CD4-positive, alpha-beta T cell treated with Interleukin-1 beta for 1 hour (primary cell): Measurements from ENCODE around the gene SNCB.
"Not testable (repeated sequence)": the region's sequence is repeated elsewhere in the genome, so short reads cannot be mapped to it uniquely, and the experiment has no call there.

Experiments
- DNase-seq, 2 donors: peaks; one replicate each; pipeline ENCODE4 v3.0.0-alpha.2; 2020 to 2022

Gene SNCB

DNA sequence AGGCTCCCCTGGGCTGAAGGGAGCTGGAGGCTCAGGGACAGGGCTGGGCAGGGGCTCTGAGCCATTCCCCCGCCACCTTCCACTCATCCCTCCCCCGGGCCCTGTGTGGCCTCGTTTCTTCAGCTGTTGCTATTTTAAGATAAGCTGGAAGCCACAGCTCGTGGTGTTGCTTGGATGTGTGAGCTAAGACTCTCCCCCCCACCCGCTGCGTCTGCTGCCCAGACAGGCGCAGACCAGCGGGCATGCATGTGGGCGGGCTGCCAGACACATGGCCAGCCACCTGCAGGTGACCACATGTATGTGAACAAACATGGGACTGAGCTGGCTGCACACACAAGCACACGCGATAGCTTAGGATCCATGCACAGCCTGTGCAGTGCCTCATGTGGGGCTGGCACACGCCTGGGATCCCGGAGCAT lies 8.7 kb downstream of the SNCB start:
- DNase-seq = no peak

DNA sequence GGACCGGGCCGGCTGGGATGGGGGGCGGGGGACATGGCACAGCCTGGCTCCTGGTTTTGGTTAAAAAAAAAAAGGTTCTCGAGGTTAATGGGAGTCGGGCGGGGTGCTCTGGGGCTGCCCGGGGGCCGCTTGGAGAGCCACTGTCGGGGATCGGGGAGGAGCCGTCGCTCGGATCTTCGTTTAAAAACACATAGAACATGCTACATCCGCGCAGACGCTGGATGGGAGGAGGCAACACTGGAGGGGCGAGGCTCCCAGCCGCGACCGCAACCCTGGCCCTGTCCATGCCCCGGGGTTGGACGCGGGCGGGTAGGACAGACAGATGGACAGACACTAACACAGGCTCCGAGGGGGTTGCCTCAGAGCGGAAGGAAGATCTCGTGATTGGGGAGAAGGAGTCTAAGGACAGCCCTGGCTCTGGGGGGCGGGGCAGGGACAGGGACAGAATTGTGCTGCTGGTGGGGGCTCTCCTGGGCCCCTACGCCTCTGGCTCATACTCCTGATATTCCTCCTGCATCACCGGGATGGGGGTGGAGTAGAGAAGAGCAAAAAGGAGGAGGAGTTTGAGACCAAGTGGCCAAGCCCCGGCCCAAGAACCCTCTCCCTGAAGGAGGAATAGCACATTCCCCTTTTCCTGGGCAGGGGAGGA lies 9.9 kb downstream of the SNCB start:
- DNase-seq = no peak

DNA sequence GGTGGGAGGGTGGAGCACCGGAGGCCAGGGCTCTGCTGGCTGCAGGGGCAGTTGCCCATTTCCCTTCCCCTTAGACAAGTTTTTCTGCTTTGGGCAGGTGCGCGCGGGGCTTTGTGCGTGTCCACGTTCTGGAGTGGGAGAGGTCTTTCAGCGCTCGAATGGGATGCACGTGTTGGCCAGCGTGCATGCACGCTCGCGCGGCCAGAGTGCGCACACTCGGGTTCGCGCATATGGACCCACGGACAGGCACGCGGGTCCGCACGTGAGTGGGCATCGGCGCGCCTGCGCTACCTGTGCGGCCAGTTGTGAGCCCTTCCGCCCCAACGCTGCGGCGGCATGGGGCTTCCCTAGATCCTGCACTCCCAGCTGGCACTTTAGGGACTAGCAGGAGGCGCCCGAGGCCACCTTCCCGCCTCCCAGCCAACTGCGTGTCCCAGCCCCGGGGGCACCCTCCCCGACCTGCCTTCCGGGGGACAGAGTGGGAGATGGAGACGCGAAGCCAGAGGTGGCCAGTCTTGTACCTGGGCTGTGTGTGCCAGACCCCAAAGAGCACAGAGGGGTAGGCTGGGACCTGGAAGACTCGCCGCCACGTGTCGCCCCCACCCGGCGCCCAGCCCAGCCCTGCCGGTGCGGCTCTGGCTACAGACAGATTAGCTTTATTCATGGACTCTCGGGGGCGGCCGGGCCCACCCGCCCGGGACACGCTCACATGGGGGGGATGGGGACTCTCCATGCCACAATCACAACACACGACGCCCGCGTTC lies 10.6 kb downstream of the SNCB start:
- no peak for DNase-seq

DNA sequence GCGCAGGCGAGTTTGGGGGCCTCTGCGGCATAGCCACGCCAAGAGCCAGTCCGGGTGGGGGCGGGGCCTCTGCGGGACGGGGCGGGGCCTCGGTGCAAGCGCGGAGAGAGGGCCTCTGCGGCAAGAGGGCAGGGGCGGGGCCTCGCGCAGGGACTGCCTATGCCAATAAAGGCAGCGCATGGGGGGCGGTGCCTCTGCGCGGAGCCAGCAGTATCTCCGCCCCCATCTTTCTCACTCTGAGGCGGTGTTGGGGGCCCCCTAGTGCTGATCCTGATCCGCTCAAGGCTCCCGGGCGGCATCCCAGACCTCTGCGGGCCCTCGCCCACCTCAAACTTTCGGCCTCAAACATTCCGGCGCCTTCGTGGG lies 11.1 kb downstream of the SNCB start:
- peak; percentile 84 to 87 for DNase-seq

DNA sequence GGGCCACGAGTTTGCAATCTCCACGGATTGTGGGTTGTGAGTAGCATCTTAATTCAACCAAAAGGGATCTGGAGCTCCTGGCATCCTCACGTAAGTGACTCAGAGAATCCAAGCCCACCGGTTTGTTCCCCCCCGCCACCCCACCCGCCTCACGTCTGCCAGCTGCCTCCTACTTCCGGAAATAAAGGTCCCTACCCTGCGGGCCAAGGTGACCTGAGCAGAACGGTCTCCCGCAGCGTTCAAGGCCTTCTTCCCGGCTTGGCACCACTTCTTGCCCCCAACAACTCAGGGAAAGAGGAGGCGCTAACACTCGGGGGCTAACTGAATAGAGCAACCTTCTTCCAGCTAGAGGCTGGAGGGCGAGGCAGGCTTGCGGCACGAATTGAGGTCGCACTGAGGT lies 11.6 kb downstream of the SNCB start:
- no peak for DNase-seq

DNA sequence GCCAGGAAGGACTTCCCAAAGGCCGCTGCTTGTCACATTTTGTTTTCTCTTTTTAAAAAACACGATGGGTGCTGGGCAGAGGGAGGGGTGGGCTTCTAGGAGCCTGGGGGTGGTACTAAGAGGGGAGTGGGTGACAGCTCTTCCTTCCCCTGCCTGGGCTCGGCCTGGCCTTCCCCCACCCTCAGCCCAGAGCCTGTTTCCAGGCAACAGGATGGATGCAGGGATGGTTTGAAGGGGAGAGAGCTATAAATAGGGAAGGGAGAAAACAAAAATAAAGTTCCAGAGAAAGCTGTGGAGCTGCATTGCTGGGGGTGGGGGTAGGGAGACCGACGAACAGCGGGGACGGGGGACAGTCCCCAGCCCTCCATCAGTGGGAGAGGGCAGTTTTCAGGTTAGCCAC lies 13.8 kb downstream of the SNCB start:
- DNase-seq = no peak

DNA sequence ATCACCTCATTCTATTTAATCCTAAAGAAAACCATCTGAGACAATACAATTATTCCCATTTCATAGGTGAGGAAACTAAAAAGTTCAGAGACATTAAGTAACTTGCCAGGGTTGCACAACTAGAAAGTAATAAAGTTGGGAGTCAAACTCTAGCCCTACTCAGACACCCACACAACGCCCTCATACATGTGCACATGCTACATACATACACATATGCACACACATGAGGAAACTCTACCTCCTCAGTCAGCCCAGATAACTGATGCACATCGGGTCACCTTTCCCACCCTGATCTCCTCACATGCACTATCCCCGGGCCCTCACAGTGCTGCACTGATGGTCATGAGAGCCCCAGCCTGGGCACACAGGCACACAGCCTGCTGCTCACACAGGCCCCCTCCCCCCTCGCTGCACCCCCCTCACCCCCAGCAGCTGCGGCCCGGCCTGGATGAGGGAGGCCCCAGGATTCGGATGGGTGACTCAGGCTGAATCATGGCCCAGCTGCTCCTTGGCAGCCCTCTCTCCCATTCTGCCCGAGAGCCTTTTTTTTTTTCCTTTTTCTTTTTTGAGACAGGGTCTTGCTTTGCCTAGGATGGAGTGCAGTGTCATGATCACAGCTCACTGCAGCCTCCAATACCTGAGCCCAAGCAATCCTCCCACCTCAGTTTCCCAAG lies 15.4 kb downstream of the SNCB start:
- DNase-seq = no peak

DNA sequence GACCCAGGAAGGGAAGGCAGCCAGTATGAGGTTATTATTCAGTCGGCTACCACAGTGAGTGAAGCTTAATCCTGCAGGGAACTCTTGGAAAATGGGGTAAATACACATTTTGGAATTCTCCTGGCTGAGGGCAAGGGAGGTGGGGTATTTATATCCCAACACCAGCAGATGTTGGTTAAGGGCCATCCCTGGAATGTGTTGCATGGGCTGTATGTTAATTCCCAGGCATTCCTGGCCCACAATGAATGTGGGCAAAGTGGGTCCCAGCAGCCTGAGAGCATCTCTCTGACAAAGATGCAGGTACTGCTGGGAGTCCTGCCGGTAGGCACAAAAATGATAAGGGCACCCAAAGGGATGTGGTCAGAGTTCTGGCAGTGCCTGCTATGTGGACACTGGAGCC lies 17.5 kb downstream of the SNCB start:
- DNase-seq = no peak

DNA sequence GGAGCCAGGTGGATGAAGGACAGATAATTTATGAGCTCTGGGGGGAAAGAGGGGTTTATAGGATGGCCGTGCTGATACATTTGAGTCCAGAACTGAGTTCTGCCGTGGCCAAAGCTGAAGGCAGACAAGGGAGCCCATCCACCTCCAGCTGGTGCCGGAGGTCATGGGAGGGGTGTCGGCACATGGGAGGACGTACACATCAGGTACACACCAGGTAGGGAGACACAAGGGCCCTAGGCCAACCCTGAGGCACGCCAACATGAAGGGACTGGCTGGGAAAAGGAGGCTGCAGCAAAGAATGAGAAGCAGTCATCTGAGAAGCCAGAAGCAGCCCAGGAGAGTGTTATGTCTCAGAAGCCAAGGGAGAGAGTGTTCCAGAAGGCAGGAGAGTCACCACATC lies 18.3 kb downstream of the SNCB start:
- DNase-seq = no peak

DNA sequence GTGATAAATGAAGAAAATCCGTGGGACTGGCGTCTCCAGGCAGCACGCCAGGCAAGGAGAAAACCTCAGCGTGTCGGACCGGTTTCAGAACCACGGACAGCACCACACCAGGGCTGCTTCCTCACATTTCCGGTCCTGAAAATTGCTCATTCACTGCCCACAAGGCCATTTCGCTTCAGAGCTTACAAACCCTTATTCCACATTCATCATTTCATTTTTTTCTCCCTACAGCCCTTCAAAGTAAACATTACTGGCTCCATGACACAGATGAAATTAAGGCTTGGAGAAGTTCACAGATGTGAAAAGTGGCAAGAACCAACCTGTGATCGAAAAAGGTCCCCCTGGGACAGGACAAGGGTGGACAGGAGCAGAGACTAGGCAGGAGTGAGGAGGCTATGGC lies 18.9 kb downstream of the SNCB start:
- DNase-seq = peak; percentile 40 to 57

DNA sequence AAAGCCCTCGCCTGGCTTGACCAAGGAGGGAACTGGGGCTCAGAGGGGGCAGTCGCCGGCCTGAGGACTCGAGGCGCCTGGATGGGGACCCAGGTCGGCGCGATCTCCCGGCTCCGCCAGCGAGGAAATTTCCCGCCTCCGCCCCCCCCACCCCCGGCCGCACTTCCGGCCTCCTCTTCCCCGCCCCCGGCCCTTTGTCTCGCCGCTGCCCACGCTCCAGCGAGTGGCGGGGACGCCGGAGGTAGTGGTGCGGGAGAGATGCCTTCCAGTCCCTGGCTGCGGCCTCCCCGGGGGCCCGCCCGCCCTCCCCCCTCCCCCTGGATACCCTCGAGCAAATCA lies 19.9 kb downstream of the SNCB start:
- DNase-seq = no peak

DNA sequence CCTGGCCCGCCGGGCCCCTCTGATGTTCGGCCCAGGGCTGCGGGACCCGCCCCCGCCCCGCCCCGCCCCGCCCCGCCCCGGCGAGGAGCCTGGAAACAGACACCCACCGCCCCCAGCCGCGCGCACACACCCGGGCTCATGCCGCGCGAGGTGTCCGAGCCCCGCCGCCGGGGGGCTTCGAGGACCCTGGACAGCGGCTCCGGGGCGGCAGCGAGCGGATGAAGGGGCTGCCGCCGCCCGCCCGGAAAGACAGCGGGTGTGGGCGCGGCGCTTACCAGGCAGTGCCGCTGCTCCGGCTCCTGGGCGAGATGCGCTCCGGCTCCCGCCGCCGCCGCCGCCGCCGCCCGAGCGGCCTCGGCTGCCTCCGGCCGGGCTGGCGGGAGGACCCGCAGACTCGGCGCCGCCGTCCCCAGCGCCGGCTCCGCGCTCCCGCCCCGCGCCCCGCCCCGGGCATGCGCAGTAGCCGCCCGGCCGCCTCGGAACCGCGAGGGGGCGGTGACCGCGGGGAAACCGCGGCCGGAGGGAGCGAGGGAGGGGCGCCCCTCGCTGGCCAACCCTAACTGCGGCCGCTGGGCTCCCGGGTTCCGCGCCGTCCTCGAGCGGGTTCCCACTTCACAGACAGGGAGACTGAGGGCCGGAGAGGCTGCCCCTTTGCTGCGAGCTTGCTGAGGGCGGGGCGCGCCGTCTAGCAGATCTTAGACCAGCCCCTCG lies 20.5 kb downstream of the SNCB start, which contains the start of gene GPRIN1:
Gene GPRIN1, minus strand, starts transcription at position 433 of the 711 bp plus-strand sequence. CDS start 10,322 bp downstream, outside the sequence.
- peak; percentile 46 to 61 for DNase-seq

DNA sequence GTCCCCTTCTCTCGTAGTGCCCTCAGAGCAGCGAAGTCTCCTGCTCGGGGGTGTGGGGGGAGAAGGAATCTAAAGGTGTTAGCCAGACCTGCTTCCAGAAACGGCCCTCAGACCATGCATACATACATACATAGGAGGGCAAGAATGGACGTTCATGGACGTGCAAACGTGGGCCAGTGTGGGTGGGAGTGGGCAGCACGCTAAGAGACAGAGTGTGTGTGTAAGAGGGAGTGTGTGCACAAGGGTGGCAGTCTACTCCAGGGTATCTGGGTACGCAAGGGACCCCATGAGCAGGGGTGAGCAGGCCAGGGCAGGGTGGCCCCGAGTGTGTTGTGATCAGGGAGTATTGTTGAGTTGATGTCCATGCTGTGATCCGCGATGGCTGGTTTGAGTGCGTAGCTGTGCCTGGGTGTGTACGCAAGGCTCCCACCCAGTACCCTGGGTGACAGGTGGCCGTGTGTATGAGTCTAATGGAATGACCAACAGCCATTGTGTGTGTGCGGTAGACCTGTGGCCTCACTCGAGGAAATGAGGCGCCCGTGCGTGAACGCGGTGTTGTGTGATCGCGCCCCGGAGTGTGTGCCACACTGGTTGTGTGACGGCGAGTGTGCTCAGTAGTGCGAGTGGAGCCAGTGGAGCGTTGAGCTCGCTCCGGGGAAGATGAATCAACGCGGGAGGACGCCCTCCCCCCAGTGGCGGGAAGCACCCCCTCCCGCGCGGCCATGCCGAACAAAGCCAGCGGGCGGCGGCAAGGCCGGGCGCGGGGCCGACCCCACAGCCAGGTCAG lies 21.2 kb downstream of the SNCB start:
- peak in 1 of 2 donors; percentile 20 for DNase-seq

DNA sequence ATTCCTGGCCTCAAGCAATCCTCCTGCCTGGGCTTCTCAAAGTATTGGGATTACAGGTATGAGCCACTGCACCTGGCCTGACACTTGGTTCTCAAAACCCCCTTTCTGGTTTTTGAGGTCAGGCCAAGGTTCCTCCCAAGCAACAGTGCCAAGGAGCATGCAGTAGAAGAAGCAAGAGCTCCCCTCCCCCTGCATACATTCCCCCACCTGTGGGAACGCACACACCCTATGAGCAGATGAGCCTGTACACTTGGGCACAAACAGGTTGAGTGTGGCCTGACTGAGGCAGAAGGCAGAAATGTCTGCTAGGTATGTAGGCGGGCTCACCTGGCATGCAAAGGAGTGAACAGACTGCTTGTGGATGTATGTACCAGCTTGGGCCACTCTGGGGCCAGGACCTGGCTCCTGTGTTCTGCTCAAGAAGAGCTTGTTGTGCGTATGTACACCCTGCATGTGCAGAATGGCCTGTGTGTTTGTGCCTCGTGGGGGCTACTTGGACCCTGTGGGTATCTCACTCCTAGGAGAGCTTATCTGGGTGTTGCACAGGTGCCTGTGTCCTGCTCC lies 22.1 kb downstream of the SNCB start:
- DNase-seq = no peak

DNA sequence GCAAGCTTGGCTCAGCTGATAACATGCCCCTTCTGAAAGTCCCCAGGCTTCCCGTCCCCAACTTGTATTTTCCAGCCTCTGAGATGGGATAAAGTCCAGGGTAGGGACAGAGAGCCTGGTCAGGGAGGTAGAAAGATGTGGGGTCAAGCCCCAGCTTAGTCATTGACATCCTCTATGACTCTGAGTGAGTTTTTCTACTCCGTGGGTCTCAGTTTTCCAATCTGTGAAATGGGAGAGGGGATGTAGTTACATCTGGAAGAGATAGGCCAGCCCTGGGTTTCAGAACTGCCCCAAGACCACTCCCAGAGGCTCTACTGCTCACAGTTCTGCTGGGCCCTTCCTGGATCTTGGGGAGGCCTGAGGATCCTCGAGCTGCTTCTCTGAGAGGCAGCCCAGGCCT lies 23.5 kb downstream of the SNCB start:
- DNase-seq = no peak

DNA sequence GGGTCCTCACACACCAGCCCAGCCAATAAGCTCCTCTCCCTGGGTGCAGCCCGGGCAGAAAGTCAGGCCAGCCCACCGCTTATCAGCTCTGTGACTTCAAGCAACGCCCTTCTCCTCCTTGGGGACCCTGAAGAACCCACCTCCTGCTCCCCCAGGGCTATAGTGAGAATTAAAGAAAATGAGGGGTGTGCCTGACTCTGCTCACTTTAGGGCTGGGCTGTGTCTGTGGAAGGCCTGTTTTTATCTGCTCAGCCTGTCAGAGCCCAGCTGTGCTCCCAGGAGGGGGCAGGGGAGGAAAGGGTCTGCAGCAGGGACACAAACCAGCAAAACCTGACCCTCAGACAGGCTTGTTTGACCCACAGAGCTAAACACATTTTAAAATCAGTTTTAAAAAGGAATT lies 24.3 kb downstream of the SNCB start:
- DNase-seq = no peak

DNA sequence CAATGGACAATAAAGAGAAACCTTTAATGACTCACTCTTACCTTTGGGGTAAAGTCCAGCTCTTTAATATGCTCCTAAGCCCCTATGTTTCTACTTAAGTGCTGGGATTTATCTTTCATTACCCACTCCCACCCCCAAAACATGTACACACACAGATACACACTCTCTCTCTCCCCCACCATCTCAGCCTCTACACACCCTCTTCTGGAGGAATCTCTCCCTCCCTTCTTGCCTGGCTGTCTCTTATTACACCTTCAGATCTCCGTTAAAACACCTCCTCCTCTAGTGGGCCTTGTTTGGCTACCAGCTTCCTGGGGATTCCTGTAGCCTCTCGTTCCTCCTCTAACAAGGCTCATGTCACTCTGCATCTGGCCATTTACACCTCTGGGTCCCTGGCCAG lies 27.2 kb downstream of the SNCB start:
- DNase-seq = no peak

DNA sequence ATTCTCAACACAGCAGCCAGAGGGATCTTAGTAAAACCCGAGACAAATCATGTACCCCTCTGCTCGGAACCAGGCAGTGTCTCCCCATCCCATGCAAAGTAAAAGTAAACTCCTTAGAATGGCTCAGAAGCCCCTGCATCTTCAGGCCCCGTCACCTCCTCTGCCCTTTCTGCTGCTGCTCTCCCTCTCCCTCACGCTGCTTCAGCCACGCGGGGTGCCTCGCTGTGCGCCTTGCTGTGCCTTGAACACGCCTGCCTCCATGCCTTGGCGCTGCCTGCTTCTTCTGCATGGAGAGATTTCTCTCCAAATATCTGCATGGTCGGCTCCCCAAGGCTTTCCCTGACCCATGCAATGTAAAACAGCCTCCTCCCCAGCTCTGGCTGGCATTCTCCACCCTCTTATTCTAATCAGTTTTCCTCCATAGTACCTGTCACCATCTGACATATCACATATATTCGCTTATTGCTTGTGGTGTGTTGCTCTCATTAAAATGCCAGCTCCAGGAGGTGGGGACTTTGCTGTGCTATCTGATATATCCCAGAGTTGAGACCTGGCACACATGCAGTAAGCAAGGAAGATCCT lies 28.3 kb downstream of the SNCB start:
- DNase-seq = no peak

DNA sequence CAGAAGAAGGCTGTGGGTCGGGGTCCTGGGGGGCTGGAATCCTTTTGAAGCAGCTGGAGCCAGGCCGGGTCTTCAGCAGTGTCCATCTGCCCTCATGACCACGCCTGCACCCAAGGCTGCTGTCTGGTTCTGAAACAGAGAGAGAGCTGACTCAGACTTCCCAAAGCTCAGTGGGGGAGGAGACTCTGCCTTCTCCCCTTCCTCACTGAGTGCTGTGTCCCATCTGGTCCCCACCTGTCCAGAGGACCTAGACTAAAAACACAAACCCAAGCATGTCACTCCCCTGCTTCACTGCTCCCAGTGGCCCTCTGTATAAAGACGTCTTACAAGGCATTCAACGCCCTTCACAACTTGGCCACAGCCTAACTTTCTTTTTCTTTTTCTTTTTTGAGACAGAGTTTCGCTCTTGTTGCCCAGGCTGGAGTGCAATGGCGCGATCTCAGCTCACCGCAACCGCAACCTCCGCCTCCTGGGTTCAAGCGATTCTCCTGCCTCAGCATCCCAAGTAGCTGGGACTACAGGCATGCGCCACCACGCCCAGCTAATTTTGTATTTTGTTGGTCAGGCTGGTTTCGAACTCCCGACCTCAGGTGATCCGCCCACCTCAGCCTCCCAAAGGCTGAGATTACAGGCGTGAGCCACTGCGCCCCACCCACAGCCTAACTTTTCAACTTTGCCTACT lies 30.4 kb downstream of the SNCB start:
- not testable (repeated sequence) for DNase-seq

DNA sequence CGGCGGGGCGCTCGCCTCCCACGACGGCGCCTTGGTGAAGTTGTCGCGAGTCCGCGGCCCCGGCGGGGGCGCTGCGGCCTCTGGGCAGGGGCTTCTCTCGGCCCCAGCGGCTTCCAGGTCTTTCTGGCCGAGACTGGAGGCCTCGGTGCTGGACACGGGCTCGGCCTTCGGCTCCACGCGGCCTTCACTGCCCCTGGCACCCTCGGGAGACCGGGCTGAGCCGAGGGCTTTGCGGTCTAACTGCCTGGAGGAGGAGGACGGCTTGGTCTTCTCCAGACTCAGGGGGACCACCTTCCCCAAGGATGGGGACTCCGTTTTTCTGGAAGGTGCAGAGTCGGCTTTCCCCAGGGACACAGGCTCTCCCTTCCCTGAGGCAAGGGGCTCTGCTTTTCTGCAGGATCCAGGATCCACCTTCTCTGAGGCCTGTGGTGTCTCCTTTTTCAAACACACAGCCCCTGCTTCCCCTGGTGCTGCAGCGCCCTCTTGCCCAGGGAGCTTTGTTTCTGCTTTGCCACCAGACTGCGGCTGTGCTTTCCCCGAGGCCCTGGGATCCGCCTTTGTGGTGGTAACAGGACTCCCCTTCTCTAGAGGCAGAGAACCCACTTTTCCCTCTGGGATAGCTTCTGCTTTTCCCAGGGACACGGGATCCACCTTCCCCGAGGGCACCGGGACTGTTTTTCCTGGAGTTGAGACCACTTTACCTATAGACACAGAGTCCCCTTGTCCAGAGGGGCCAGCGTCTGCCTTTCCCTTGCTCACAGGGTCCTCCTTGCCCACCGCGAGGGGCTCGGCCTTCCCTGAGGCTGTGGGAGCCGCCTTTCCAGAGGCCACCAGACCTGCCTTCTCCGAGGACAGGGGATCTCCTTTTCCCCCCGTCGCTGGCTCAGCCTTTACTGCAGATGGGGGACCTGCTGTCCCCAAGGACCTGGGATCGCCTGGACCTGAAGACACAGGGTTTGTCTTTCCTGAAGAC lies 32.6 kb downstream of the SNCB start:
- DNase-seq = no peak
